Tibial artery (tissue), 4 donors: Measurements from ENCODE around the gene MAST3.
A peak's percentile ranks its signal among the peaks of the same experiment; 100 is the strongest.

Experiments used
- DNase-seq, 2 donors: peaks; one replicate each; pipeline ENCODE4 v3.0.0-alpha.2; 2019
- H3K27ac ChIP-seq, 2 donors: fragments of 200-600 bp; sonication (generic) in 1 of 2; 1 replicate in 1 of 2; 2 replicates in 1 of 2; pipeline ENCODE4 v1.5.1; 2018 to 2019; ENCODE audit warnings: mild to moderate bottlenecking in 1 of 2
- H3K27me3 ChIP-seq, 2 donors: fragments of 200-600 bp; sonication (generic) in 1 of 2; one replicate each; pipeline versions ENCODE4 v1.5.1 to v1.6.0; 2016 to 2019
- H3K36me3 ChIP-seq, 3 donors: fragments of 200-600 bp; sonication (generic) in 2 of 3; one replicate each; pipeline ENCODE4 v1.5.1; 2016 to 2019; ENCODE audit warnings: mild to moderate bottlenecking in 2 of 3
- H3K4me1 ChIP-seq, 4 donors: fragments of 200-600 bp; sonication (generic) in 2 of 4; 1 replicate in 3 of 4; 2 replicates in 1 of 4; pipeline ENCODE4 v1.5.1; 2016 to 2019
- H3K4me3 ChIP-seq, 2 donors: fragments of 200-600 bp; sonication (generic) in 1 of 2; 1 replicate in 1 of 2; 2 replicates in 1 of 2; pipeline ENCODE4 v1.5.1; 2018 to 2019; ENCODE audit warnings: mild to moderate bottlenecking in 2 of 2
- H3K9me3 ChIP-seq, 3 donors: fragments of 200-600 bp; sonication (generic) in 1 of 3; one replicate each; pipeline ENCODE4 v1.5.1; 2016 to 2019
- intact Hi-C: fragments of 100-400 bp; cut with DNase I; formaldehyde crosslinking; loops from one replicate; pipeline ENCODE4 v1.15.0; 2023; ENCODE audit warnings: low total_unique reads
- TF ChIP-seq, protein P1 (sequence below), 2 experiments: fragments of 200-600 bp in 1 of 2; fragments of 450-650 bp in 1 of 2; IDR thresholded peaks; one replicate each; pipeline ENCODE4 v1.5.1; 2017 to 2019; ENCODE audit warnings: antibody characterized with exemption in 2 of 2, mild to moderate bottlenecking in 1 of 2, moderate library complexity in 1 of 2

The MAST3 gene

DNA sequence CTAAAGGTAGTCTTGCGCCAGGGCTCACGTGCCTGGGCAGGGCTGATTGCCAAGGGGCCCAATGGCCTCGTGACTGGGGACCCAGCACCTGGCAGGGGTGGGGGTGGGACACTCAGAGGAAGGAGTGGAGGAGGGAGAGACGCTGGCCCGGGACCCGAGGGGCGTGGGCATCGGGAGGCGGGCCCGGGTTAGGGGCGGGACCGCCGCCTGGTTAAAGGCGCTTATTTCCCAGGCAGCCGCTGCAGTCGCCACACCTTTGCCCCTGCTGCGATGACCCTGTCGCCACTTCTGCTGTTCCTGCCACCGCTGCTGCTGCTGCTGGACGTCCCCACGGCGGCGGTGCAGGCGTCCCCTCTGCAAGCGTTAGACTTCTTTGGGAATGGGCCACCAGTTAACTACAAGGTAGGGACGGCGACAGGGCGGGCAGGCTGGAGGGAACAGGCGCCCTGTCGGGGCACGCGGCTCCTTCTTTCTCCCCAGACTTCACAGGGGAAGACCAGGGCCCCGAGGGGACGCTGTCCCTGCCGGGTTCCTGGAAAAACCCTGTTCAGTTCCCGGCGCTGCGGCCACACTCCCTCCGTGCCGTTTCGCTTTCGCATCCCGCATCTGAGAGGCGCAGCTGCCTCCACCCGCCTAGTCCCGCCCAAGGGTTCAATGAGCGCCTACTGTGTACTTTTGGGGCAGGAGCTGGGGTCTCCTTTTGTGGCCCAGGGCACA lies 76.2 kb downstream of the MAST3 start, which contains the start of gene IFI30:
TSS of gene IFI30 (plus strand) at position 242 of the 717 bp plus-strand sequence. CDS start at position 271, 29 bp downstream.
- peaks cover 0 to 4% of the 10 kb centered on the region in 2 donors for H3K27me3 ChIP-seq
- peak within 1 kb of the TSS; percentile 56 to 61 for H3K4me3 ChIP-seq
- H3K9me3 ChIP-seq = no peaks in the 10 kb centered on the region
- H3K4me1 ChIP-seq = peaks cover 0 to 17% (median 11%) of the 10 kb centered on the region in 4 donors
- peaks cover 0 to 13% (median 9%) of the 10 kb centered on the region in 3 donors for H3K36me3 ChIP-seq
- DNase-seq = peak; percentile 73 to 90
- intact Hi-C loops = no loop called here
- TF ChIP-seq, protein P1, sequence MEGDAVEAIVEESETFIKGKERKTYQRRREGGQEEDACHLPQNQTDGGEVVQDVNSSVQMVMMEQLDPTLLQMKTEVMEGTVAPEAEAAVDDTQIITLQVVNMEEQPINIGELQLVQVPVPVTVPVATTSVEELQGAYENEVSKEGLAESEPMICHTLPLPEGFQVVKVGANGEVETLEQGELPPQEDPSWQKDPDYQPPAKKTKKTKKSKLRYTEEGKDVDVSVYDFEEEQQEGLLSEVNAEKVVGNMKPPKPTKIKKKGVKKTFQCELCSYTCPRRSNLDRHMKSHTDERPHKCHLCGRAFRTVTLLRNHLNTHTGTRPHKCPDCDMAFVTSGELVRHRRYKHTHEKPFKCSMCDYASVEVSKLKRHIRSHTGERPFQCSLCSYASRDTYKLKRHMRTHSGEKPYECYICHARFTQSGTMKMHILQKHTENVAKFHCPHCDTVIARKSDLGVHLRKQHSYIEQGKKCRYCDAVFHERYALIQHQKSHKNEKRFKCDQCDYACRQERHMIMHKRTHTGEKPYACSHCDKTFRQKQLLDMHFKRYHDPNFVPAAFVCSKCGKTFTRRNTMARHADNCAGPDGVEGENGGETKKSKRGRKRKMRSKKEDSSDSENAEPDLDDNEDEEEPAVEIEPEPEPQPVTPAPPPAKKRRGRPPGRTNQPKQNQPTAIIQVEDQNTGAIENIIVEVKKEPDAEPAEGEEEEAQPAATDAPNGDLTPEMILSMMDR (IDR thresholded peaks at IDR 0.05) = no peak
- H3K27ac ChIP-seq = peak within 1 kb of the TSS; percentile 4 to 49

DNA sequence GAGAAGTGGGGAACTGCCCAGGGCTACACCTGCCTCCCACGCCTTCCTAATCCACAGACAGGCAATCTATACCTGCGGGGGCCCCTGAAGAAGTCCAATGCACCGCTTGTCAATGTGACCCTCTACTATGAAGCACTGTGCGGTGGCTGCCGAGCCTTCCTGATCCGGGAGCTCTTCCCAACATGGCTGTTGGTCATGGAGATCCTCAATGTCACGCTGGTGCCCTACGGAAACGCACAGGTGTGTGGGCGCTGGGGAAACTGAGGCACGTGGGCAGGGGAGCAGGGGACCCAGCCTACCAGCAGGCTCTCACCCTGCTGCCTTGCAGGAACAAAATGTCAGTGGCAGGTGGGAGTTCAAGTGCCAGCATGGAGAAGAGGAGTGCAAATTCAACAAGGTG lies 77.4 kb downstream of the MAST3 start:
- Histone ChIP-seq H3K27me3 (peaks cover 0 to 4% of the 10 kb centered on the region in 2 donors), H3K9me3 (no peaks in the 10 kb centered on the region), H3K4me1 (peaks cover 0 to 17% (median 11%) of the 10 kb centered on the region in 4 donors), H3K4me3 (peak overlapping the region; percentile 56 to 61), H3K36me3 (no peaks in the 10 kb centered on the region), H3K27ac (no peak overlapping the region)
- TF ChIP-seq, protein P1 (IDR thresholded peaks at IDR 0.05) = no peak
- intact Hi-C loops = no loop called here
- no peak for DNase-seq

DNA sequence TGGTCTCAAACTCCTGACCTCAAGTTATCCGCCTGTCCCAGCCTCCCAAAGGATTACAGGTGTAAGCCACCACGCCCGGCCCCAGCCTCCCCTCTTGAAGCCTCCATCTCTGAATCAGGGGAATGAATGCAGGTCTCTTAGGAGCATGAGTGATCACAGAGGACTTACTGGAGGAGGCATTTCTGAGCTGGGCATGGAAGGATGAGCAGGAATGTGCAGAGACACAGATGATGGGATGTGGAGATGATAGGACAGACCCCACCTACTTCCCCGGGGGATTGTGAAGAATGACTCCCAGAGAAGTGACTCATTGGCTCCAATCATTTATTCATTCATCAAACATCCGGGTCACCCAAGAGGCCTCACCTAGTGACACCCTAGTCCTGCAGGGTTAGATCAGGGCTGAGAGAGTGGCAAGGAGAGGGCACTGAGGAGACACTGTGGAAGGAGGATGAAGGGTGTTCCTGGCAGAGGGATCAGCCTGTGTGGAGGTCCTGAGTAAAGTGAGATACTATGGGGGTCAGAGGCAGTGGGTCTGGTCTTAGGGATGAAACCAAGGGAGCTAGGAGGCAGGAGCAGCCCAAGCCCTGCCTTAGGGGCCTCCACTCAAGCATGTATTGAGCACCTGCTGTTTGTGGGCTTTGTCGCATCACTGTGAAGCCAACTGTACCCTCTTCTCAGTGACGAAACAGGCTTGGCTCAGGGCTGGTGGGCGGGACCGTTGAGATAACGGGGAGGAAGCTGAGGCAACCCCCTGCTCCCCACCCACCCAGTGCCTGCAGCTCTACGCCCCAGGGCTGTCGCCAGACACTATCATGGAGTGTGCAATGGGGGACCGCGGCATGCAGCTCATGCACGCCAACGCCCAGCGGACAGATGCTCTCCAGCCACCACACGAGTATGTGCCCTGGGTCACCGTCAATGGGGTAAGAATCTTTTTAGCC lies 79.1 kb downstream of the MAST3 start:
- Histone ChIP-seq H3K27me3 (peaks cover 0 to 7% of the 10 kb centered on the region in 2 donors), H3K36me3 (no peaks in the 10 kb centered on the region), H3K9me3 (no peaks in the 10 kb centered on the region), H3K27ac (no peak overlapping the region), H3K4me3 (no peak overlapping the region), H3K4me1 (peaks cover 0 to 17% (median 11%) of the 10 kb centered on the region in 4 donors)
- intact Hi-C loops = no loop called here
- TF ChIP-seq, protein P1 (IDR thresholded peaks at IDR 0.05) = no peak
- DNase-seq = no peak

DNA sequence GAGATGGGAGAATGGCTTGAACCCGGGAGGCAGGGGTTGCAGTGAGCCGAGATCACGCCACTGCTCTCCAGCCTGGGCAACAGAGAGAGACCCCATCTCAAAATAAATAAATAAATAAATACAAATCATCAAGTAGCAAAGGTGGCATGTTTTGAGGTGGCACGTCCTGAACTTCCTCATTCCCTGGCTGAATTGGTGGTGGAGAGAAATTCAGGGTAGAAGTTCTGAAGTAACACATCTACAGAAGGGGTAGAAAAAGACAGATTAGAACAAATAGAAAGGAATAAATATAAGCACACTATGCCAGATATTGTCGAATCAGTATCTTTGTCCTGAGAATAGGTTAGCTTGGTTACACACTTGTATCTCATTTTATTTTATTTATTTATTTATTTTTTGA lies 82.4 kb downstream of the MAST3 start:
- Histone ChIP-seq H3K27me3 (peaks cover 0 to 14% of the 10 kb centered on the region in 2 donors), H3K9me3 (no peaks in the 10 kb centered on the region), H3K27ac (no peak overlapping the region), H3K36me3 (no peaks in the 10 kb centered on the region), H3K4me1 (no peaks in the 10 kb centered on the region), H3K4me3 (no peak overlapping the region)
- TF ChIP-seq, protein P1 (IDR thresholded peaks at IDR 0.05) = no peak
- intact Hi-C loops = no loop called here
- no peak for DNase-seq

DNA sequence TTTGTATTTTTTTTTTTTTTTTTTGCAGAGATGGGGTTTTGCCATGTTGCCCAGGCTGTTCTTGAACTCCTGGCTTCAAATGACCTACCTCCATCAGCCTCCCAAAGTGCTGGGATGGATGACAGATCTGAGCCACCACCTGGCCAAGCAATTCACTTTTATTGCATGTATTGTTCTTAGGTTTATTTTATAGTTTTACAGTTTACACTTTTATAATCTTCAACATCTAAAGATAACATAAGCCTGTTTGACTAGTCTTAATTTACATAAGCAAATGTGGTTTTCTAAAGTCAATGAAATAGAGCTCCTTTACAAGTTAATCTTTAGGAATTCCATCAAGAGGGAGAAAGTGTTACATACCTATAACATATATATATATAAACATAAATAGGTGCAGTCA lies 86.0 kb downstream of the MAST3 start:
- H3K27ac ChIP-seq = no peak overlapping the region
- no peak for DNase-seq
- H3K4me1 ChIP-seq = no peaks in the 10 kb centered on the region

More for the DNA sequence above, 86.0 kb downstream of the MAST3 start:
- Histone ChIP-seq H3K4me3 (no peak overlapping the region), H3K36me3 (no peaks in the 10 kb centered on the region), H3K27me3 (peaks cover 0 to 23% of the 10 kb centered on the region in 2 donors), H3K9me3 (no peaks in the 10 kb centered on the region)
- intact Hi-C loops = no loop called here
- TF ChIP-seq, protein P1 (IDR thresholded peaks at IDR 0.05) = no peak
